ENCODE measurements around the gene RASGEF1B. TPM values are rescaled to one million over a fixed set of nuclear protein-coding genes. Genes with fewer than 3 reads are reported as not detected.

RASGEF1B gene
- total and polyA plus RNA-seq, 2 of the 4 experiments (the other 2 are of a cell fraction), result 0.09 to 0.36 TPM

DNA sequence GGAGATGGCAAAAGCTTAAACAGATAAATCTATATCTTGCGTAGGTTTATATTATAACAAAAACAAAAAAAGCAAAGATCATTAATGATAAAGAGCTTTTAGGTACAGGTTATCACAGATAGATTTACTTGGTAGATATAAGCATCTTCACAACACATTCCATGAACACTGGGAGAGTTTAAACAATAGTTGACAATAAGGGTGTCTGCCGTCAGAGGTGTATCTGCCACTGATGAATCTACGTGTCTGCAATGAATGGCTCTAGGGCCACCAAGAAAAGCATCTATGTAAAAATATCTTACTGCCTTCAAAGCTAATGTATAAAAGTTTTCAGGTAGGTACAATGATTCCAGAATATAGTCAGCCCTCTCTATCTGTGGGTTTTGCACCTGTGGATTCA lies 43.7 kb downstream of the RASGEF1B start:
- no peak overlapping the region; the same call in 1 of the 2 replicates for H3K18ac ChIP-seq (ENCODE audit: low read depth, low read length)
- no peak overlapping the region for H2BK120ac ChIP-seq (ENCODE audit: low read depth, low read length)
- in situ Hi-C loops (cut with MboI; ENCODE audit: low sequenced_read_pairs) (no loop called here), intact Hi-C loops (cut with micrococcal nuclease) (loop anchor here (5.0 kb wide), 1 partner anchor 44 kb away; the partner anchor contains the start of gene RASGEF1B), dilution Hi-C loops (cut with HindIII; ENCODE audit: low sequenced_read_pairs, unreplicated experiment) (no loop called here)
- no peak overlapping the region for H3K4ac ChIP-seq (ENCODE audit: low read depth, low read length)
- peak overlapping the region; percentile 31; the same call in 1 of the 2 replicates for H3K27ac ChIP-seq (ENCODE audit: insufficient read depth, low read length)
- H3K9me3 ChIP-seq (ENCODE audit: control insufficient read depth, insufficient read depth, low read length), result no peaks in the 10 kb centered on the region
- no peak overlapping the region for H3K14ac ChIP-seq (replicated peaks; ENCODE audit: low read depth, low read length)
- peaks cover 3% of the 10 kb centered on the region; the same call in 1 of the 2 replicates for H3K36me3 ChIP-seq (ENCODE audit: control insufficient read depth, insufficient read depth, low read length)
- H3K27me3 ChIP-seq (ENCODE audit: control insufficient read depth, insufficient read depth, low read length), result no peaks in the 10 kb centered on the region
- H2AFZ ChIP-seq (replicated peaks; ENCODE audit: low read length, poor library complexity), result no peak overlapping the region
- H3K4me2 ChIP-seq (ENCODE audit: low read depth, low read length), result no peak overlapping the region
- ATAC-seq (ENCODE audit: low read depth) (no peak), DNase-seq (no peak)
- ChIA-PET POLR2A (ENCODE audit: unreplicated experiment) (no interaction called here), CTCF (no interaction called here)
- H3K4me3 ChIP-seq (ENCODE audit: insufficient read depth, low read depth, low read length), result no peak overlapping the region
- no peak overlapping the region for H2BK5ac ChIP-seq (ENCODE audit: low read depth, low read length, poor library complexity, severe bottlenecking)
- peaks cover 15% of the 10 kb centered on the region for H3K4me1 ChIP-seq (ENCODE audit: control insufficient read depth, insufficient read depth, low read length)
- no peak overlapping the region for H3K23ac ChIP-seq (ENCODE audit: low read depth, low read length)
- no peak overlapping the region for H4K5ac ChIP-seq (ENCODE audit: low read depth, low read length)
- H4K8ac ChIP-seq (ENCODE audit: low read depth in 2 of 2, low read length in 2 of 2), result no peak overlapping the region
- H3K56ac ChIP-seq (ENCODE audit: extremely low read depth, insufficient read depth, low read length), result no peak overlapping the region
- no peak for TF ChIP-seq CEBPB (IDR thresholded peaks at IDR 0.05; ENCODE audit: low read depth, low read length)
- no peak for TF ChIP-seq RFX5 (IDR thresholded peaks at IDR 0.05; ENCODE audit: low read depth, low read length)
- TF ChIP-seq MAFK (IDR thresholded peaks at IDR 0.05; ENCODE audit: low read depth, low read length), result no peak
- no peak for TF ChIP-seq CHD1 (IDR thresholded peaks at IDR 0.05; ENCODE audit: low read depth, low read length)
- TF ChIP-seq, protein P1, sequence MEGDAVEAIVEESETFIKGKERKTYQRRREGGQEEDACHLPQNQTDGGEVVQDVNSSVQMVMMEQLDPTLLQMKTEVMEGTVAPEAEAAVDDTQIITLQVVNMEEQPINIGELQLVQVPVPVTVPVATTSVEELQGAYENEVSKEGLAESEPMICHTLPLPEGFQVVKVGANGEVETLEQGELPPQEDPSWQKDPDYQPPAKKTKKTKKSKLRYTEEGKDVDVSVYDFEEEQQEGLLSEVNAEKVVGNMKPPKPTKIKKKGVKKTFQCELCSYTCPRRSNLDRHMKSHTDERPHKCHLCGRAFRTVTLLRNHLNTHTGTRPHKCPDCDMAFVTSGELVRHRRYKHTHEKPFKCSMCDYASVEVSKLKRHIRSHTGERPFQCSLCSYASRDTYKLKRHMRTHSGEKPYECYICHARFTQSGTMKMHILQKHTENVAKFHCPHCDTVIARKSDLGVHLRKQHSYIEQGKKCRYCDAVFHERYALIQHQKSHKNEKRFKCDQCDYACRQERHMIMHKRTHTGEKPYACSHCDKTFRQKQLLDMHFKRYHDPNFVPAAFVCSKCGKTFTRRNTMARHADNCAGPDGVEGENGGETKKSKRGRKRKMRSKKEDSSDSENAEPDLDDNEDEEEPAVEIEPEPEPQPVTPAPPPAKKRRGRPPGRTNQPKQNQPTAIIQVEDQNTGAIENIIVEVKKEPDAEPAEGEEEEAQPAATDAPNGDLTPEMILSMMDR (conservative IDR thresholded peaks at IDR 0.05; ENCODE audit: low read depth, low read length), result no peak
- no peak for TF ChIP-seq SMC3 (IDR thresholded peaks at IDR 0.05; ENCODE audit: low read depth, low read length)
- TF ChIP-seq MXI1 (IDR thresholded peaks at IDR 0.05; ENCODE audit: borderline replicate concordance, low read depth, low read length), result no peak
- TF ChIP-seq, protein P2, sequence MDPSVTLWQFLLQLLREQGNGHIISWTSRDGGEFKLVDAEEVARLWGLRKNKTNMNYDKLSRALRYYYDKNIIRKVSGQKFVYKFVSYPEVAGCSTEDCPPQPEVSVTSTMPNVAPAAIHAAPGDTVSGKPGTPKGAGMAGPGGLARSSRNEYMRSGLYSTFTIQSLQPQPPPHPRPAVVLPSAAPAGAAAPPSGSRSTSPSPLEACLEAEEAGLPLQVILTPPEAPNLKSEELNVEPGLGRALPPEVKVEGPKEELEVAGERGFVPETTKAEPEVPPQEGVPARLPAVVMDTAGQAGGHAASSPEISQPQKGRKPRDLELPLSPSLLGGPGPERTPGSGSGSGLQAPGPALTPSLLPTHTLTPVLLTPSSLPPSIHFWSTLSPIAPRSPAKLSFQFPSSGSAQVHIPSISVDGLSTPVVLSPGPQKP (IDR thresholded peaks at IDR 0.05; ENCODE audit: borderline replicate concordance, low read depth, low read length), result no peak
- TF ChIP-seq FOS (IDR thresholded peaks at IDR 0.05; ENCODE audit: low read depth, low read length), result no peak
- TF ChIP-seq NFE2L2 (IDR thresholded peaks at IDR 0.05; ENCODE audit: low read depth, low read length), result no peak
- no peak for TF ChIP-seq MAZ (IDR thresholded peaks at IDR 0.05; ENCODE audit: borderline replicate concordance, low read depth, low read length)
- TF ChIP-seq POLR2A (IDR thresholded peaks at IDR 0.05; ENCODE audit: low read depth, low read length), result no peak
- TF ChIP-seq BHLHE40 (IDR thresholded peaks at IDR 0.05; ENCODE audit: low read depth, low read length), result no peak
- TF ChIP-seq RAD21 (IDR thresholded peaks at IDR 0.05; ENCODE audit: low read length), result no peak
- TF ChIP-seq RCOR1 (IDR thresholded peaks at IDR 0.05; ENCODE audit: insufficient replicate concordance, low read length), result no peak
- TF ChIP-seq, protein P3, sequence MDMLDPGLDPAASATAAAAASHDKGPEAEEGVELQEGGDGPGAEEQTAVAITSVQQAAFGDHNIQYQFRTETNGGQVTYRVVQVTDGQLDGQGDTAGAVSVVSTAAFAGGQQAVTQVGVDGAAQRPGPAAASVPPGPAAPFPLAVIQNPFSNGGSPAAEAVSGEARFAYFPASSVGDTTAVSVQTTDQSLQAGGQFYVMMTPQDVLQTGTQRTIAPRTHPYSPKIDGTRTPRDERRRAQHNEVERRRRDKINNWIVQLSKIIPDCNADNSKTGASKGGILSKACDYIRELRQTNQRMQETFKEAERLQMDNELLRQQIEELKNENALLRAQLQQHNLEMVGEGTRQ (IDR thresholded peaks at IDR 0.05; ENCODE audit: low read depth, low read length), result no peak
- no peaks in the 10 kb centered on the region for H3K9me1 ChIP-seq (ENCODE audit: insufficient read depth, low read length)
- no peak overlapping the region for H3K9ac ChIP-seq (ENCODE audit: low read depth, low read length)
- H3K79me1 ChIP-seq (ENCODE audit: low read depth in 1 of 2, low read length in 2 of 2), result no peaks in the 10 kb centered on the region
- no TSS peak for BruUV-seq (replicated peaks)
- no peak overlapping the region for H2AK9ac ChIP-seq (replicated peaks; ENCODE audit: low read depth, low read length, poor library complexity)
- H2BK20ac ChIP-seq (ENCODE audit: low read depth, low read length), result no peak overlapping the region
- no peak overlapping the region for H2AK5ac ChIP-seq (ENCODE audit: low read depth, low read length)
- no peak overlapping the region for H4K91ac ChIP-seq (ENCODE audit: insufficient read depth, low read depth, low read length)
- H2BK15ac ChIP-seq (ENCODE audit: low read depth, low read length), result no peak overlapping the region
- no CpG with 5 or more reads among the region's 3 CpGs for WGBS, 2 experiments (ENCODE audit: extremely low coverage in 2 of 2, insufficient read length in 1 of 2)
- no peaks in the 10 kb centered on the region for H4K20me1 ChIP-seq (ENCODE audit: insufficient read depth, low read length)

Data from IMR-90 (cell line).